OCI-LY7 (cell line): ENCODE results near the gene SOX13. TPM values are rescaled to one million over a fixed set of nuclear protein-coding genes. Genes with fewer than 3 reads are reported as not detected.

Experiments used
- BruUV-seq: library from RNA; stranded (reverse); fragments of 400-500 nt; replicated peaks from 2 replicates; lab custom pipeline; 2021; lab: Mats Ljungman, UMichigan
- CTCF ChIA-PET: fragments of 300-600 bp; sonication (Branson Sonifier 250); formaldehyde crosslinking; loops from one replicate; lab custom pipeline; 2022; ENCODE audit warnings: antibody characterized with exemption; ENCODE audit not compliant: unreplicated experiment; lab: Charles Lee
- POLR2A ChIA-PET: fragments of 300-600 bp; sonication (Branson Sonifier 250); formaldehyde crosslinking; loops from one replicate; lab custom pipeline; 2022; ENCODE audit warnings: antibody characterized with exemption; lab: Charles Lee
- DNase-seq: peaks from one replicate; pipeline ENCODE4 v3.0.0-alpha.2; 2015; ENCODE audit warnings: low spot score
- H2AFZ ChIP-seq: fragments of 200-600 bp; sonication (generic), shearing (Covaris generic); 2 replicates; pipeline ENCODE4 v1.6.1; 2014; ENCODE audit warnings: mild to moderate bottlenecking, antibody characterized with exemption, low read length, moderate library complexity
- H3K27ac ChIP-seq: fragments of 200-600 bp; sonication (generic); 2 replicates; pipeline ENCODE4 v1.5.1; 2014; ENCODE audit warnings: mixed run types, low read depth, mild to moderate bottlenecking, moderate library complexity, low read length, inconsistent platforms; ENCODE audit not compliant: poor library complexity, severe bottlenecking
- H3K36me3 ChIP-seq: fragments of 200-600 bp; sonication (generic); 2 replicates; pipeline ENCODE4 v1.6.1; 2014; ENCODE audit warnings: mild to moderate bottlenecking, antibody characterized with exemption, low read length, moderate library complexity, mixed read lengths; ENCODE audit not compliant: insufficient read depth
- H3K4me1 ChIP-seq: fragments of 200-600 bp; sonication (generic); 2 replicates; pipeline ENCODE4 v1.5.1; 2014; ENCODE audit warnings: mild to moderate bottlenecking, low read length; ENCODE audit not compliant: insufficient read depth, poor library complexity, severe bottlenecking
- H3K4me2 ChIP-seq: fragments of 200-600 bp; sonication (generic); 2 replicates; pipeline ENCODE4 v1.6.1; 2014; ENCODE audit warnings: mild to moderate bottlenecking, low read length
- H3K4me3 ChIP-seq: fragments of 200-600 bp; sonication (generic); 2 replicates; pipeline ENCODE4 v1.5.1; 2014; ENCODE audit warnings: mild to moderate bottlenecking, low read depth, low read length; ENCODE audit not compliant: poor library complexity, severe bottlenecking
- H3K79me2 ChIP-seq: fragments of 200-600 bp; sonication (generic); 2 replicates; pipeline ENCODE4 v1.6.1; 2016; ENCODE audit warnings: low read depth, mild to moderate bottlenecking, low read length, moderate library complexity, mixed read lengths; ENCODE audit not compliant: insufficient read depth
- H3K9me2 ChIP-seq: fragments of 200-600 bp; sonication (generic); 2 replicates; pipeline ENCODE4 v1.6.1; 2016; ENCODE audit warnings: mild to moderate bottlenecking, low read length, mixed read lengths; ENCODE audit not compliant: insufficient read depth
- H3K9me3 ChIP-seq: fragments of 200-600 bp; sonication (generic); 2 replicates; pipeline ENCODE4 v1.6.1; 2014; ENCODE audit warnings: mild to moderate bottlenecking, mixed run types, low read length, mixed read lengths
- H4K20me1 ChIP-seq: fragments of 200-600 bp; sonication (generic); 2 replicates; pipeline ENCODE4 v1.6.1; 2014; ENCODE audit warnings: mild to moderate bottlenecking, antibody characterized with exemption, low read length, moderate library complexity, mixed read lengths; ENCODE audit not compliant: insufficient read depth
- EZH2phosphoT487 ChIP-seq: fragments of 200-600 bp; sonication (generic); IDR thresholded peaks from 2 replicates; pipeline ENCODE4 v1.6.1; 2018; ENCODE audit warnings: low read depth, borderline replicate concordance, mild to moderate bottlenecking, mixed run types, antibody characterized with exemption, low read length, moderate library complexity, mixed read lengths
- intact Hi-C: fragments of 100-400 bp; cut with micrococcal nuclease; formaldehyde crosslinking; loops from one replicate; pipeline ENCODE4 v1.10.0; 2022; ENCODE audit not compliant: unreplicated experiment
- total RNA-seq, 2 experiments: library from RNA; depleted of rRNA in 1 of 2; stranded (reverse); fragments of >200 nt in 1 of 2; shearing (Covaris generic) in 1 of 2; gene quantifications; 2 replicates each; pipeline ENCODE4 v1.2.3, GENCODE V29; 2014 to 2022
- TF ChIP-seq, protein P1 (sequence below): fragments of 200-600 bp; sonication (generic); conservative IDR thresholded peaks from 2 replicates; pipeline ENCODE4 v1.5.1; 2014; ENCODE audit warnings: mild to moderate bottlenecking, antibody characterized with exemption, low read length, moderate library complexity, mixed read lengths

SOX13 gene
- total RNA-seq, 2 experiments from 2014 or later, result 0.27 TPM; not detected in 1

DNA sequence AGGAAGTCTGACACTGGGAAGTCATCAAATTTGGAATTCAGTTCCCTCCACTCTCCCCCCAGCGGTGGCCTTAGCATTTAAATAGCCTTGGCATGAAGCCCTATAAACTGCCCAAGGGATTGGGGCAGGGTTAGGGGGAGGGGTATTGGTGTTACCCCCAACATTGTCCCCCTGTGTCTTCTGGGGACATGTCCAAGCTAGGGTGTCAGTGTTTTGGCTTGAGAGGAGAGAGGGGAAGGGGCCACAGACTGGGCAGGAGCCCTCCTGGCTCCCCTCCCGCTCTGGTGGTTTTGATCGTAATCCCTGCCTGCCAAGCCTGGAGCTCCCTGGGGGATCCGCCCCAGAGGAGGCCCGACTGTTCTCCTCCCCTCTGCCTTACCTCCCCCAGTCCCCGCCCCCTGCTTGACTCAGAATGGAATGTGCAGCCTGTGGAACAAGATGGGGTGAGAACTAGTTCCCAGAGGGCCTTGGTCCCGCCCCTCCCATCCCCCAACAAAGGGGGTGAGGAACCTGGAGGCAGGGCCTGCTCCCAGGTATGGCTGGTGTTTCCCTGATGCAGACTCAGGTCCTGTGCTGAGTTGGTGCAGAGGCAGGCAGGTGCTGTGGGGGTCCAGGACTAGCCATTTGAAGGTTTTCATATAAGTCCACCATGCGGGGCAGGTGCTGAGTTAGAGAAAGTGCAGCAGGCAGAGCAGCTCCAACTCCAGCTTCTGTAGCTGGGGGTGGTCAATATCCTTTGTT, 7.4 kb downstream of the SOX13 start:
- H3K9me2 ChIP-seq, result no peaks in the 10 kb centered on the region
- no peak overlapping the region for H3K4me3 ChIP-seq
- H3K27ac ChIP-seq, result no peak overlapping the region
- ChIA-PET POLR2A (interaction anchor here (0.6 to 0.7 kb wide), 2 partner anchors 35 to 1532 kb away, joined by 6 to 8 read pairs; no protein-coding TSS in a partner anchor), CTCF (no interaction called here)
- intact Hi-C loops, result no loop called here
- no peaks in the 10 kb centered on the region for H4K20me1 ChIP-seq
- H3K4me1 ChIP-seq, result peaks cover 4% of the 10 kb centered on the region
- no peak for DNase-seq
- no peaks in the 10 kb centered on the region for H3K9me3 ChIP-seq
- no peaks in the 10 kb centered on the region for H3K36me3 ChIP-seq
- H3K79me2 ChIP-seq, result no peaks in the 10 kb centered on the region
- BruUV-seq, result no TSS peak
- H2AFZ ChIP-seq, result no peak overlapping the region
- no peak for TF ChIP-seq EZH2phosphoT487
- TF ChIP-seq, protein P1, sequence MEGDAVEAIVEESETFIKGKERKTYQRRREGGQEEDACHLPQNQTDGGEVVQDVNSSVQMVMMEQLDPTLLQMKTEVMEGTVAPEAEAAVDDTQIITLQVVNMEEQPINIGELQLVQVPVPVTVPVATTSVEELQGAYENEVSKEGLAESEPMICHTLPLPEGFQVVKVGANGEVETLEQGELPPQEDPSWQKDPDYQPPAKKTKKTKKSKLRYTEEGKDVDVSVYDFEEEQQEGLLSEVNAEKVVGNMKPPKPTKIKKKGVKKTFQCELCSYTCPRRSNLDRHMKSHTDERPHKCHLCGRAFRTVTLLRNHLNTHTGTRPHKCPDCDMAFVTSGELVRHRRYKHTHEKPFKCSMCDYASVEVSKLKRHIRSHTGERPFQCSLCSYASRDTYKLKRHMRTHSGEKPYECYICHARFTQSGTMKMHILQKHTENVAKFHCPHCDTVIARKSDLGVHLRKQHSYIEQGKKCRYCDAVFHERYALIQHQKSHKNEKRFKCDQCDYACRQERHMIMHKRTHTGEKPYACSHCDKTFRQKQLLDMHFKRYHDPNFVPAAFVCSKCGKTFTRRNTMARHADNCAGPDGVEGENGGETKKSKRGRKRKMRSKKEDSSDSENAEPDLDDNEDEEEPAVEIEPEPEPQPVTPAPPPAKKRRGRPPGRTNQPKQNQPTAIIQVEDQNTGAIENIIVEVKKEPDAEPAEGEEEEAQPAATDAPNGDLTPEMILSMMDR, result no peak
- H3K4me2 ChIP-seq, result no peak overlapping the region

DNA sequence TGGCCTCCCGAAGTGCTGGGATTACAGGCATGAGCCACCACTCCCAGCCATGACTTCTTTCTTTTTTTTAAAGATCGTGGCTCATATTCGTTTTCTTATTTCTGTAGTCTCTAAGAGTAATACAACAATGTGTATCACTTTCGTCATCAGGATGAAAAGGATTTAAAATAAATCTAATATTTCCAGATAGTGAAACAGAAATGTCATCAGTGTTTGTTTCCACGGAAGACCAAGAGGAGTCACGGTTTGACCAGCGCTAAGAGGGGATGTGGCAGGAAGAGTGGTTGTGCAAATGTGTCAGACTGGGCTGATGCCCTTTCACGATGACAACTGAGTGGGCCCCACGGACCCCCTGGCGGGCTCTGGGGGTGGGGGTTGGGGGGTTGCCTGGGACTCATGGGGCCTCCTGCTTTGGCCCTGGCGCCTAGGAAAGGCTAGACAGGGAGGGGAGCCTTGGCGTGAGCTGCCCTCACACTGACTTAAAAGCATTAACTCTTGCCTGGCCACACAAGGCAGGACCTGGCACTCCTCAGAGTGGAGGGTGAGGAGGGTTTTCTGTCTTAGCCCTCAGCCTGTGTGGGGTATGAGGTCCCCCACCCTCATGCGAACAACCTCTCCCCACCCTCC, 8.4 kb downstream of the SOX13 start:
- Histone ChIP-seq H3K27ac (no peak overlapping the region), H3K79me2 (no peaks in the 10 kb centered on the region)
- POLR2A ChIA-PET, result interaction anchor here (0.7 kb wide), 1 partner anchor 1533 kb away, joined by 6 read pairs; no protein-coding TSS in a partner anchor

More for the DNA sequence above, 8.4 kb downstream of the SOX13 start:
- Histone ChIP-seq H4K20me1 (no peaks in the 10 kb centered on the region), H3K4me2 (no peak overlapping the region), H3K4me3 (no peak overlapping the region), H3K9me2 (no peaks in the 10 kb centered on the region), H3K4me1 (peaks cover 4% of the 10 kb centered on the region), H2AFZ (no peak overlapping the region), H3K36me3 (no peaks in the 10 kb centered on the region), H3K9me3 (no peaks in the 10 kb centered on the region)
- CTCF ChIA-PET, result no interaction called here
- DNase-seq, result no peak
- BruUV-seq, result no TSS peak
- no peak for TF ChIP-seq EZH2phosphoT487
- TF ChIP-seq, protein P1, result no peak
- intact Hi-C loops, result no loop called here
